KG1 (cell line): ENCODE measurements around the gene NQO1.
"Not testable (repeated sequence)": the region's sequence is repeated elsewhere in the genome, so short reads cannot be mapped to it uniquely, and the experiment has no call there.

ENCODE experiments used
- DNase-seq: peaks from one replicate; lab custom pipeline; 2025; lab: John Stamatoyannopoulos, UW

NQO1 gene

GRCh38 chr16:69726313-69727060 lies at the start of gene NQO1:
NQO1 (minus strand) TSS chr16:69726560; CDS start chr16:69726439, 121 bp downstream.
- peak; percentile 70 for DNase-seq

GRCh38 chr16:69775563-69775962 lies 49.2 kb upstream of the NQO1 start:
- no peak for DNase-seq

GRCh38 chr16:69773260-69773947 lies 47.0 kb upstream of the NQO1 start:
- no peak for DNase-seq

- no peak for DNase-seq
Observed at GRCh38 chr16:69771651-69771967, 45.2 kb upstream of the NQO1 start.

- DNase-seq, result no peak
Observed at GRCh38 chr16:69769404-69769803, 43.0 kb upstream of the NQO1 start.

- no peak for DNase-seq
Observed at GRCh38 chr16:69768666-69769065, 42.3 kb upstream of the NQO1 start.

GRCh38 chr16:69767459-69768229 lies 41.3 kb upstream of the NQO1 start:
- DNase-seq, result no peak

- no peak for DNase-seq
Observed at GRCh38 chr16:69763599-69763942, 37.2 kb upstream of the NQO1 start.

- DNase-seq, result no peak
Observed at GRCh38 chr16:69762814-69763598, 36.6 kb upstream of the NQO1 start.

- peak; percentile 62 for DNase-seq
Observed at GRCh38 chr16:69761983-69762813, 35.8 kb upstream of the NQO1 start, which contains the start of gene WWP2. WWP2 (plus strand) TSS chr16:69762332; CDS start chr16:69787011, 24,679 bp downstream.

- not testable (repeated sequence) for DNase-seq
Observed at GRCh38 chr16:69757375-69757774, 31.0 kb upstream of the NQO1 start.

- DNase-seq, result no peak
Observed at GRCh38 chr16:69756705-69757104, 30.3 kb upstream of the NQO1 start.

- peak; percentile 96 for DNase-seq
Observed at GRCh38 chr16:69754469-69755310, 28.3 kb upstream of the NQO1 start, which contains the start of gene NOB1. NOB1 (minus strand) TSS chr16:69754926; CDS start chr16:69754910, 16 bp downstream.

GRCh38 chr16:69754143-69754468 lies 27.7 kb upstream of the NQO1 start:
- no peak for DNase-seq

- DNase-seq, result no peak
Observed at GRCh38 chr16:69748694-69749345, 22.5 kb upstream of the NQO1 start.

GRCh38 chr16:69747115-69747514 lies 20.8 kb upstream of the NQO1 start:
- no peak for DNase-seq

GRCh38 chr16:69745959-69746358 lies 19.6 kb upstream of the NQO1 start:
- DNase-seq, result no peak

- DNase-seq, result no peak
Observed at GRCh38 chr16:69745232-69745612, 18.9 kb upstream of the NQO1 start.

GRCh38 chr16:69744363-69745231 lies 18.2 kb upstream of the NQO1 start:
- DNase-seq, result no peak
